DMS 273 treated with DMSO at 0.1 percent for 48 hours (cell line): Measurements from ENCODE around the gene KRT73.

Experiments used
- DNase-seq: peaks from one replicate; lab custom pipeline; 2025; lab: John Stamatoyannopoulos, UW

The KRT73 gene

GRCh38 chr12:52618216-52618615 is at the start of gene KRT73:
Gene KRT73, minus strand, starts transcription at chr12:52618559. Its CDS starts 35 bp downstream, at chr12:52618524.
- DNase-seq, result no peak

- DNase-seq, result no peak
Observed at GRCh38 chr12:52667931-52668330, 49.6 kb upstream of the KRT73 start.

- DNase-seq, result no peak
Observed at GRCh38 chr12:52667509-52667908, 49.1 kb upstream of the KRT73 start.

GRCh38 chr12:52666471-52666870 is 48.1 kb upstream of the KRT73 start:
- no peak for DNase-seq

- DNase-seq, result no peak
Observed at GRCh38 chr12:52663420-52663819, 45.1 kb upstream of the KRT73 start.

- no peak for DNase-seq
Observed at GRCh38 chr12:52662918-52663229, 44.5 kb upstream of the KRT73 start.

GRCh38 chr12:52662093-52662917 is 43.9 kb upstream of the KRT73 start:
- no peak for DNase-seq

- no peak for DNase-seq
Observed at GRCh38 chr12:52661668-52662067, 43.3 kb upstream of the KRT73 start.

GRCh38 chr12:52660934-52661499 is 42.7 kb upstream of the KRT73 start:
- DNase-seq, result no peak

- DNase-seq, result no peak
Observed at GRCh38 chr12:52659951-52660350, 41.6 kb upstream of the KRT73 start.

GRCh38 chr12:52659395-52659794 is 41.0 kb upstream of the KRT73 start:
- DNase-seq, result no peak

GRCh38 chr12:52658196-52658595 is 39.8 kb upstream of the KRT73 start:
- DNase-seq, result no peak

- DNase-seq, result no peak
Observed at GRCh38 chr12:52657250-52657902, 39.0 kb upstream of the KRT73 start.

- DNase-seq, result no peak
Observed at GRCh38 chr12:52656616-52657015, 38.3 kb upstream of the KRT73 start.

- no peak for DNase-seq
Observed at GRCh38 chr12:52655720-52656124, 37.4 kb upstream of the KRT73 start.

- DNase-seq, result no peak
Observed at GRCh38 chr12:52655251-52655650, 36.9 kb upstream of the KRT73 start.

GRCh38 chr12:52651726-52652261 is 33.4 kb upstream of the KRT73 start, which contains the start of gene KRT2:
Gene KRT2, minus strand, starts transcription at chr12:52652211. Its CDS starts 69 bp downstream, at chr12:52652142.
- DNase-seq, result no peak

GRCh38 chr12:52650520-52651081 is 32.2 kb upstream of the KRT73 start:
- DNase-seq, result no peak

- no peak for DNase-seq
Observed at GRCh38 chr12:52649066-52649465, 30.7 kb upstream of the KRT73 start.

GRCh38 chr12:52648012-52648550 is 29.7 kb upstream of the KRT73 start:
- no peak for DNase-seq

- DNase-seq, result no peak
Observed at GRCh38 chr12:52647601-52648000, 29.2 kb upstream of the KRT73 start.

- DNase-seq, result no peak
Observed at GRCh38 chr12:52646613-52647012, 28.3 kb upstream of the KRT73 start.
